Measurements from ENCODE around the gene NAXE. TPM values are rescaled to one million over a fixed set of nuclear protein-coding genes. Genes with fewer than 3 reads are reported as not detected.
A peak's percentile ranks its signal among the peaks of the same experiment; 100 is the strongest.

NAXE gene
- total RNA-seq, 1 experiment from 2014 or later: 96.6 TPM

- Histone ChIP-seq H3K4me1 (ENCODE audit: insufficient read depth, low read length) (no peaks in the 10 kb centered on the region; the same call in 1 of the 2 replicates), H4K8ac (replicated peaks; ENCODE audit: insufficient read length, low read depth, low read length) (no peak within 1 kb of the TSS), H2BK15ac (ENCODE audit: low read depth, low read length) (no peak within 1 kb of the TSS), H3K23ac (ENCODE audit: insufficient read length, low read depth, low read length) (no peak within 1 kb of the TSS), H3K27me3 (ENCODE audit: insufficient read depth, low read length) (no peaks in the 10 kb centered on the region), H2AK5ac (ENCODE audit: insufficient read length, low read length) (no peak within 1 kb of the TSS), H2BK120ac (ENCODE audit: low read depth, low read length, poor library complexity, severe bottlenecking) (no peak within 1 kb of the TSS), H2BK12ac (ENCODE audit: insufficient read length, low read depth, low read length) (no peak within 1 kb of the TSS), H3K14ac (ENCODE audit: insufficient read depth, low read length) (no peak within 1 kb of the TSS), H3T11ph (ENCODE audit: low read length) (no peak within 1 kb of the TSS), H3K23me2 (ENCODE audit: insufficient read length, low read depth, low read length, poor library complexity, severe bottlenecking) (peaks cover 4% of the 10 kb centered on the region), H4K91ac (ENCODE audit: insufficient read length, low read depth, low read length) (no peak within 1 kb of the TSS), H4K5ac (ENCODE audit: insufficient read length, low read depth, low read length) (no peak within 1 kb of the TSS), H2BK5ac (ENCODE audit: insufficient read length, low read length) (no peak within 1 kb of the TSS), H3K79me1 (ENCODE audit: insufficient read depth, low read depth, low read length, poor library complexity, severe bottlenecking) (no peaks in the 10 kb centered on the region), H3K18ac (ENCODE audit: insufficient read length, low read depth, low read length) (no peak within 1 kb of the TSS), H3K9ac (ENCODE audit: extremely low read depth, insufficient read length, low read length) (peak within 1 kb of the TSS; percentile 79), H3K9me3 (ENCODE audit: control insufficient read depth, low read depth, low read length) (no peaks in the 10 kb centered on the region), H2BK20ac (ENCODE audit: low read depth, low read length, poor library complexity, severe bottlenecking) (no peak within 1 kb of the TSS), H4K20me1 (ENCODE audit: control insufficient read depth, insufficient read depth, insufficient read length) (no peaks in the 10 kb centered on the region), H3K4me2 (ENCODE audit: insufficient read depth, insufficient read length, low read length) (peak within 1 kb of the TSS; percentile 53), H3K4ac (ENCODE audit: low read depth, low read length) (no peak within 1 kb of the TSS; the same call in 1 of the 2 replicates), H2AFZ (ENCODE audit: low read length) (peak within 1 kb of the TSS; percentile 85), H3K56ac (ENCODE audit: insufficient read length, low read depth, low read length) (no peak within 1 kb of the TSS), H3K27ac (ENCODE audit: insufficient read length, low read depth, low read length) (no peak within 1 kb of the TSS), H3K79me2 (ENCODE audit: insufficient read depth, low read length) (no peaks in the 10 kb centered on the region; the same call in 1 of the 2 replicates)
- Mint-ChIP-seq H3K36me3 (ENCODE audit: insufficient read depth in 1 of 3, low read depth in 3 of 3) (peaks cover 15 to 35% (median 27%) of the 10 kb centered on the region in 3 experiments; a peak in 6 of 7 replicates), H3K4me1 (peaks cover 15 to 23% of the 10 kb centered on the region in 2 experiments), H3K4me3 (peak within 1 kb of the TSS; percentile 91 to 100), H3K27me3 (ENCODE audit: low read depth) (peaks cover 2% of the 10 kb centered on the region; the same call in 1 of the 2 replicates), H3K9me3 (no peaks in the 10 kb centered on the region; a peak in 2 of 5 replicates), H3K27ac (peak within 1 kb of the TSS; percentile 98 to 99 (median 98))
- no CpG with 5 or more reads among the region's 35 CpGs for WGBS (ENCODE audit: extremely low coverage, insufficient read length, low lambda C conversion rate)
- TF ChIP-seq, protein P1, sequence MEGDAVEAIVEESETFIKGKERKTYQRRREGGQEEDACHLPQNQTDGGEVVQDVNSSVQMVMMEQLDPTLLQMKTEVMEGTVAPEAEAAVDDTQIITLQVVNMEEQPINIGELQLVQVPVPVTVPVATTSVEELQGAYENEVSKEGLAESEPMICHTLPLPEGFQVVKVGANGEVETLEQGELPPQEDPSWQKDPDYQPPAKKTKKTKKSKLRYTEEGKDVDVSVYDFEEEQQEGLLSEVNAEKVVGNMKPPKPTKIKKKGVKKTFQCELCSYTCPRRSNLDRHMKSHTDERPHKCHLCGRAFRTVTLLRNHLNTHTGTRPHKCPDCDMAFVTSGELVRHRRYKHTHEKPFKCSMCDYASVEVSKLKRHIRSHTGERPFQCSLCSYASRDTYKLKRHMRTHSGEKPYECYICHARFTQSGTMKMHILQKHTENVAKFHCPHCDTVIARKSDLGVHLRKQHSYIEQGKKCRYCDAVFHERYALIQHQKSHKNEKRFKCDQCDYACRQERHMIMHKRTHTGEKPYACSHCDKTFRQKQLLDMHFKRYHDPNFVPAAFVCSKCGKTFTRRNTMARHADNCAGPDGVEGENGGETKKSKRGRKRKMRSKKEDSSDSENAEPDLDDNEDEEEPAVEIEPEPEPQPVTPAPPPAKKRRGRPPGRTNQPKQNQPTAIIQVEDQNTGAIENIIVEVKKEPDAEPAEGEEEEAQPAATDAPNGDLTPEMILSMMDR (conservative IDR thresholded peaks at IDR 0.05): no peak
- peak; percentile 88 for DNase-seq
Measured at GRCh38 chr1:156601122-156601830, 9.7 kb downstream of the NAXE start, which contains the start of gene GPATCH4. Gene GPATCH4 (minus strand): TSS chr1:156601479.

Measured in H9 (cell line).